ENCODE measurements around the gene BPIFA3. TPM values are rescaled to one million over a fixed set of nuclear protein-coding genes. Genes with fewer than 3 reads are reported as not detected.

BPIFA3 gene
- total RNA-seq, 2 experiments from 2014 or later: not detected

DNA sequence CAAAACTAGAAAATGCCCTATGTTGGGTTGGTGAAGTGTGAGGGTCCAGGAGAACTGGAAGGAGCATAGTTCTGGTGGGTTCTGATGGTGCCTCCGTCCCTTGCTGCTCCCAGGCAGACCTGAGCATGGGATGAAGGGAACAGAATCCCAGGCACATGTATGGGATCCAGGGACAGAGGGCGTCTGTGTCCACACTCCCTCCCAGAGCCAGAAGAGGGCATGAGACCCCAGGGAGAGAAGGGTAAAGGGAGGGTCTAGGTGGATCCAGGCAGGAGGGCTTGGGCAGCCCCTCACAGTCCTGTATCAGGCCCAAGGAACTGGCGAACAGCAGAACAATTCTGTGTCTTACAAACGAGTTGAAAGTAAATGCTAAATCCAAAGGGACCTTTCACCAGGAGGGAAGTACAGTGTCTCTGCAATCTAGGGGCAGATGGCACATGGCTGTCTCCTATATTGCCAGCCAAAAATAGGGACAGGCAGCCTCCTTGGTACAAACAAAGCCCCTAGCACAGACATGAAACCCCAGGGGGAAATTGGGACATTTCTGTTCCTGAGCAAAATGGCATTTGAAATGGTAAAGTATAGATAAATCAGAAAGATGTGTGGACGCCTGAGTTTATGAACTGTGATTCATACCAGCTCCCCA lies 16.1 kb downstream of the BPIFA3 start:
- H3K27me3 Mint-ChIP-seq: peaks cover 18% of the 10 kb centered on the region
- CTCF ChIA-PET: no interaction called here
- peaks cover 17% of the 10 kb centered on the region for H3K4me1 Mint-ChIP-seq
- DNase-seq: no peak
- no peaks in the 10 kb centered on the region for H3K9me3 Mint-ChIP-seq
- POLR2A ChIA-PET: no interaction called here
- H3K27ac Mint-ChIP-seq: no peak overlapping the region
- H3K36me3 Mint-ChIP-seq (ENCODE audit: low read depth): no peaks in the 10 kb centered on the region
- no peak overlapping the region for H3K4me3 Mint-ChIP-seq

DNA sequence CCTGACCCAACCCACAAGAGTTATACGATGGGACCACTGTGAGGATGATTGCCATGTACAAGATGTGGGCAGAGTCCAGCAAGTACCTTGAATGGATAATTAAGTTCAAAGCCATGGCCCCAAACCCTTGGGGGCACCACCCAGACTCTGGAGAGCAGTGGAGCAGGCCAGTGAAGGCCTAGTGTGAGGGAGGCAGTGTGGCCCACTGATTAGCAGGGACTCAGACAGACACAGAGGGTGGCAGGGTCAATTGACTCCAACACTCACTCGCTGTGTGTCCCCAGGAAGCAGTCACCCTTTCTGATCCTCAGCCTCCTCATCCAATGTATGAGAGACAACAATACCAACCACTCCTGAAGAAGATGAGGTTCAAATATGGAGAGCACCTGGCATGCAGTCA lies 16.9 kb downstream of the BPIFA3 start:
- Mint-ChIP-seq H3K27me3 (peaks cover 18% of the 10 kb centered on the region), H3K36me3 (ENCODE audit: low read depth) (no peaks in the 10 kb centered on the region)
- CTCF ChIA-PET: no interaction called here

DNA sequence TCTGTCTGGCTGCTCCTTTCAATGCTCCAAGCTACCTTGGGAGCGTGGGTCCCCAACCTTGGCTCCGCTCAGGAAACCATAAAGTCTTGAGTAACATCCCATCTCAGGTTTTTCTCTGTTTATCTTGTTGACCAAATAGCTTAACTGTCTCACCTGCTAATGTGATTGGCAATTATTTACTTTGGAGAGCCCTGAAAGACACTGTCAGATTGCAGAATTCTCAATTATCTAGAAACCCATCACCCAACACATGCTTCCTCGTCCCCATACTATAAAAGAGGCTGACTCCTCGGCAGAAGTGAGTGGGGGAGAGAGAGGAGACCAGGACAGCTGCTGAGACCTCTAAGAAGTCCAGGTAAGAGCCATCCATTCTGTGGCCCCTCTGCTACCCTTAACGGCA lies 18.5 kb downstream of the BPIFA3 start, which contains the start of gene BPIFA1:
BPIFA1 (plus strand) TSS at position 301 of the 400 bp plus-strand sequence. CDS start 1,716 bp downstream, outside the sequence.
- DNase-seq: no peak
- Mint-ChIP-seq H3K27ac (no peak within 1 kb of the TSS), H3K4me3 (no peak within 1 kb of the TSS), H3K36me3 (ENCODE audit: low read depth) (no peaks in the 10 kb centered on the region), H3K27me3 (peaks cover 19% of the 10 kb centered on the region), H3K4me1 (peaks cover 9% of the 10 kb centered on the region), H3K9me3 (no peaks in the 10 kb centered on the region)
- ChIA-PET CTCF (no interaction called here), POLR2A (no interaction called here)

More for the DNA sequence above, 16.9 kb downstream of the BPIFA3 start:
- POLR2A ChIA-PET: no interaction called here
- Mint-ChIP-seq H3K4me1 (peaks cover 17% of the 10 kb centered on the region), H3K27ac (no peak overlapping the region), H3K9me3 (no peaks in the 10 kb centered on the region), H3K4me3 (no peak overlapping the region)
- no peak for DNase-seq

DNA sequence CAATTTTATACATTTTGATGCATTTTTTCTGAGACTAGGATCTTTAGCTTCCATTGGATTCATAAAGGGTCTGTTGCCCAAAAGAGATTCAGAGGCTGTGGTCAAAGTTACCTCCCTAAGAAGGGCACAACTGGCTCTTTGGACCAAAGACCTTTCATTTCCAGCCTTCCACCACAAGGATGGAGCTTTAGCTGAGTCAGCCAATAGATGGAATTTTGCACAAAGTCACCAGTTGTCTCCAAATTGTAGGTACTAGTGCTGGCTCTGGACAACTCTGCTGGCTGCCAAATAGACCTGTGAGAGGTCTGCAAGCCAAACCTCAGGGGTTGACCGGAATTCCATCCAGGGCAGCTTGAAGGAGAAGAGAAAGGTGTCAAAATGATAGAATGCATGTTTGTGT lies 19.2 kb downstream of the BPIFA3 start:
- peaks cover 7% of the 10 kb centered on the region for H3K4me1 Mint-ChIP-seq
- H3K9me3 Mint-ChIP-seq: no peaks in the 10 kb centered on the region
- H3K4me3 Mint-ChIP-seq: no peak overlapping the region
- H3K27me3 Mint-ChIP-seq: peaks cover 17% of the 10 kb centered on the region
- DNase-seq: no peak
- CTCF ChIA-PET: no interaction called here
- H3K36me3 Mint-ChIP-seq (ENCODE audit: low read depth): no peaks in the 10 kb centered on the region
- POLR2A ChIA-PET: no interaction called here
- no peak overlapping the region for H3K27ac Mint-ChIP-seq

DNA sequence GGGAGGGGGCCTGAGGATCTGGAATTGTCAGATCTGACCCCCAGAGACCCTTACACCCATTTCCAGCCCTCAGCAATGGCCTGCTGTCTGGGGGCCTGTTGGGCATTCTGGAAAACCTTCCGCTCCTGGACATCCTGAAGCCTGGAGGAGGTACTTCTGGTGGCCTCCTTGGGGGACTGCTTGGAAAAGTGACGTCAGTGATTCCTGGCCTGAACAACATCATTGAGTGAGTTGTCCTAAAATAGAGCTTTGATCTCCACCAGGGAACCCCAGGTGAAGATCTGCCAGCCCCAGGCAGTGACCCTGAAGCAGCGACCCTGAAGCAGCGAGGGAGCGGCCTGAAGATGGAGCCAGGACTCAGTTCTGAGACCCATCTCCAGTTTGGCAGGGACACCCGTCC lies 20.8 kb downstream of the BPIFA3 start:
- DNase-seq: no peak
- Mint-ChIP-seq H3K27ac (no peak overlapping the region), H3K27me3 (peaks cover 17% of the 10 kb centered on the region), H3K36me3 (ENCODE audit: low read depth) (no peaks in the 10 kb centered on the region), H3K4me1 (peaks cover 1% of the 10 kb centered on the region), H3K4me3 (no peak overlapping the region), H3K9me3 (no peaks in the 10 kb centered on the region)
- POLR2A ChIA-PET: no interaction called here
- CTCF ChIA-PET: no interaction called here

DNA sequence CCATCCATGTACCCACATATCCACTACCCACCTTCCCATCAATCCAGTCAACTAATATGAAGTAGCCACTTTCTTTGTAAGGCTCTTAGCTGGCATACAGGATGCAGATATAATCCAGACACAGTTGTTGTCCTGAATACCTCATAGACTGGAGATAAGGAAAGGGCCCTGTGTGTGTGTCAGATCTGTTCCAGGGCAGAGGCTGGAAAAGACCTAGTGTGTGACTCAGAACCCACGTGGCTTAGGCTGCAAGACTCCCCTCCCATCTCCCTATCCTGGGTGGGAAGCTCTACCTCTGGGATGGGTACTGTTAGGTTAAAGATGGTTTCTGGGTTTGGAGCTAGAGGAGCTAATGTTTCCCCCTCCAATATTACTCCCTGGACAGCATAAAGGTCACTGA lies 22.3 kb downstream of the BPIFA3 start:
- ChIA-PET CTCF (no interaction called here), POLR2A (no interaction called here)
- H3K4me1 Mint-ChIP-seq: no peaks in the 10 kb centered on the region
- no peak for DNase-seq
- no peaks in the 10 kb centered on the region for H3K9me3 Mint-ChIP-seq
- H3K4me3 Mint-ChIP-seq: no peak overlapping the region
- peaks cover 15% of the 10 kb centered on the region for H3K27me3 Mint-ChIP-seq
- no peaks in the 10 kb centered on the region for H3K36me3 Mint-ChIP-seq (ENCODE audit: low read depth)
- no peak overlapping the region for H3K27ac Mint-ChIP-seq

DNA sequence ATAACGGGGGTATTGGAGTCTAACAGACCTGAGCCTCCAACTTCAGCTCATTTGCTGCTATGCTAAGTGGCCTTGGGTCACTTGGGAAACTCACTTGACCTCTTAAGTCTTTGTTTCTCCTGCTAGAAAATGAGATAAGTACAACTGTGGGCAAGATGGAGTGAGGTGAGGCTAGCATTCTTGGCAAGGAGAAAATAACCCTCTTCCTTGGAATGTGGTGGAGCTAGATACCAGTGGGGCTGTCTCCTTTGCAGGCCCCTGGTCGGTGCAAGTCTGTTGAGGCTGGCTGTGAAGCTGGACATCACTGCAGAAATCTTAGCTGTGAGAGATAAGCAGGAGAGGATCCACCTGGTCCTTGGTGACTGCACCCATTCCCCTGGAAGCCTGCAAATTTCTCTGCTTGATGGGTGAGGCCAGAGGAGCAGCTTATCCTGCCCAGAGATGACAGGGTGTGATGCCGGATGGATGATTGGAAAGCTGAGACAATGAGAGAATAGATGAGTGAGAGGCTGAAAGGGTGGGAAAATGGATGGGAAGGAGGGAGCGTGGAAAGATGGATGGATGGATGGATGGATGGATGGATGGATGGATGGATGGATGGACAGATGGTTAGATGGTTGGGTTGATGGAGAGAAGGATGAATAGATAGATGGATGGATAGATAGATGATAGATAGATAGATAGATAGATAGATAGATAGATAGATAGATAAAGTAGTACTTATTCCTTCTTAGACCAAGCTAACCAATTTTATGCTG lies 23.0 kb downstream of the BPIFA3 start:
- ChIA-PET POLR2A (no interaction called here), CTCF (no interaction called here)
- H3K36me3 Mint-ChIP-seq (ENCODE audit: low read depth): no peaks in the 10 kb centered on the region
- no peaks in the 10 kb centered on the region for H3K9me3 Mint-ChIP-seq
- H3K27me3 Mint-ChIP-seq: peaks cover 15% of the 10 kb centered on the region
- H3K4me1 Mint-ChIP-seq: no peaks in the 10 kb centered on the region
- DNase-seq: no peak
- H3K27ac Mint-ChIP-seq: no peak overlapping the region
- no peak overlapping the region for H3K4me3 Mint-ChIP-seq

DNA sequence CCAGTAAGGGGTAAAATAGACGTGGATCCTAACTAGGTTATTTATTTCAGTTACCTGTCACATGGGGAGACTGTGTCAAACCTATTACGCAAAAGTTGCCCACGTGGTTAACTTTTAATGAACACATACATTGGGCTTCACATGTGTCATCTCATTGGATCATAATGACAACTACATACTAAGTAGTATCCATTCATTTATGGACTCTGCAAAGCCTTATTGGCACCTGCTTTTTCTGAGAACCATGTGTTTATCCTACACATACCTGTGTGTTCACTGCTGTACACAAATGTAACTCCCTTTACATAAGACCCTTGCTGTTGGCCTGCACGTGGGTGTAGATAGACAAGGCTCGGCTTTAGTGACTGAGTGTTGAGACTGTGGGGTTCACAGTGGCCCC lies 23.8 kb downstream of the BPIFA3 start:
- POLR2A ChIA-PET: no interaction called here
- Mint-ChIP-seq H3K27ac (no peak overlapping the region), H3K4me3 (no peak overlapping the region), H3K27me3 (peaks cover 11% of the 10 kb centered on the region), H3K36me3 (ENCODE audit: low read depth) (no peaks in the 10 kb centered on the region), H3K4me1 (no peaks in the 10 kb centered on the region), H3K9me3 (no peaks in the 10 kb centered on the region)
- CTCF ChIA-PET: no interaction called here
- DNase-seq: no peak

DNA sequence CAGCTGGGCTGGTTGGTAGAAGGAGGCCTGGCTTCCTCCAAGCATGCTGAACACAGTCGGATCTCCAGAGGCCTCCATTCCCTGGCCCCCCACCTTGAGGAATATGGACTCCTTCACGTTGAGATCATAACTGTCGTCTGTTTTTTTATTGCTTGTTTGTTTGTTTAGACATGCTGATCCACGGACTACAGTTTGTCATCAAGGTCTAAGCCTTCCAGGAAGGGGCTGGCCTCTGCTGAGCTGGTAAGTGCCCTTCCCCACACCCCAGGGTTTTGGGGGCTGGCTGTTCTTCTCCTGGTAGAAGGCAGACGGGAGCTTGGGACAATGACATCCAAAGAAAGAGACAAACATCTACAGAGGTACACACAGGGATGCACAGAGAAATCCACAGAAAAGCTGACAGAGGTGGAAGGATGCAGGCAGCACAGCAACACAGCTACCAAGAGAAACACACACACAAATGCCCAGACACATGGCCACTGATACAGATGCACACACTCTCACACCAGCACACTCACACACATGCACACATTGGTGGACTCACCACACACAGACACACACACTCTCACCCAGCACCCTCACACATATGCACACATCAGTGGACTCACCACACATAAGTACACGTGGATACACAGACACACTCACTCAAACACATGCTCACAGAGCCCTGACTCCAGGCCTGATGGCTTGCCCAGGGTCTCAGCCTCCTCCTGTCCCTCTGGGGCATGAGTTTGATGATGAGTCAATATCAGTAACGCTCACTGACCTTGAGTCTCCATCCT lies 25.4 kb downstream of the BPIFA3 start:
- H3K36me3 Mint-ChIP-seq (ENCODE audit: low read depth): no peaks in the 10 kb centered on the region
- no peak for DNase-seq
- POLR2A ChIA-PET: no interaction called here
- no peak overlapping the region for H3K4me3 Mint-ChIP-seq
- CTCF ChIA-PET: no interaction called here
- peaks cover 2% of the 10 kb centered on the region for H3K27me3 Mint-ChIP-seq
- no peaks in the 10 kb centered on the region for H3K4me1 Mint-ChIP-seq
- no peak overlapping the region for H3K27ac Mint-ChIP-seq
- no peaks in the 10 kb centered on the region for H3K9me3 Mint-ChIP-seq

DNA sequence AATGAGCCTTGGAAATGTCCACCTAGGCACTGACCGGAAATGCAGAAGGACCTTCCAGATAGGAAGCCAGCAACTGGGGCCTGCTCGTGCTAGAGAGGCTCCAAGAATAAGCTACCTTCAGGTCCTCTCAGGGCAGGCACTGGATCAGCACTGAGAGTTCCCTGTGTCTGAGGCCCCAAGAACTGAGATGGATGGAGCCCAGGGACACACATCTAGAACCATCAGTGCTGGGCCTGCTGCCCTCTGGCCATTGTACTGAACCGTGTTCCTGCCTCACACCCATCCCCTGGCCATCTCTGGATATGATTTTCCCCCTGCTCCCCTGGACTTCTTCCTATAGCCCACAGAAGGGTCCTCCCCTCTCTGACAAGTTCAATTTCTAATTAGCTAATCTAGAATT lies 28.9 kb downstream of the BPIFA3 start:
- Mint-ChIP-seq H3K4me1 (no peaks in the 10 kb centered on the region), H3K36me3 (ENCODE audit: low read depth) (no peaks in the 10 kb centered on the region), H3K9me3 (no peaks in the 10 kb centered on the region), H3K4me3 (no peak overlapping the region), H3K27ac (no peak overlapping the region), H3K27me3 (no peaks in the 10 kb centered on the region)
- POLR2A ChIA-PET: no interaction called here
- DNase-seq: no peak
- CTCF ChIA-PET: interaction anchor here (1.3 kb wide), 1 partner anchor 17 kb away, joined by 3 read pairs; no protein-coding TSS in a partner anchor

DNA sequence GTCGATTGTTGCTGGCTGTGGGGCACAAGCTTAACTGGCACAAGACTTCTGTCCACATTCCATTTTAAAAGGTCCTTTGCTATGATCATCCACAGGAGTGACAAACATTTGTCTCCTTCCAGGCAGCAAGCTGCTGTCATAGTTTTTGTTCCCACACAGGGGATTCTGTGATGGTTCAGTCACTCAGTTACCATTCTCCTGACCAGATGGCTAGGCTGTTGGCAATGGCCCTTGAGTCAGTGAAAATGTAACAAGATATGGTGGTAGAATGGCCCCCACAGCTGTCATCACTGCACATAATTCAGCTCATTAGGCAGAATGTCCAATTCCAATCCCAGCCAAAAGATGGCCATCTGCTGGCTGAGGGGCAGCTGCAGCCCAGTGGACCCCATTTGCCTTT lies 32.3 kb downstream of the BPIFA3 start:
- Mint-ChIP-seq H3K4me1 (no peaks in the 10 kb centered on the region), H3K4me3 (no peak overlapping the region), H3K36me3 (ENCODE audit: low read depth) (no peaks in the 10 kb centered on the region), H3K27ac (no peak overlapping the region), H3K27me3 (peaks cover 5% of the 10 kb centered on the region), H3K9me3 (no peaks in the 10 kb centered on the region)
- POLR2A ChIA-PET: no interaction called here
- no peak for DNase-seq
- CTCF ChIA-PET: no interaction called here

DNA sequence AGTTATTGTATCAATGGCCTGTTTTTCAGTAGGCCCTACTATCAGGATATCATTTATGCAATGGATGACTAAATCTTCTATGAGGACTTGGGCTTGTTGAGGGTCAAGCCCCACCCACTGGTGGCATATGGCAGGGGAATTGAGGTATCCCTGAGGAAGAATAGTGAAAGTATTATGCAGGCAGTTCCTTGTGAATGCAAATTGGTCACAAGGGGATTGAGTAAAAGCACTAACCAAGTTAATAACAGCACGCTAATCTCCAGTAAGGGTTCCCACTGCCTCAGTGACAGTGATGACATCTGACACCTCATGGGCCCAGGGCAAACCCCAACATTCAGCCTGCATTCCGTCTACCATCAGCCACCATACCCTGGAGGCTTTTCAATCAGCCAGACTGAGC lies 33.5 kb downstream of the BPIFA3 start:
- H3K4me3 Mint-ChIP-seq: no peak overlapping the region
- no peak overlapping the region for H3K27ac Mint-ChIP-seq
- ChIA-PET POLR2A (no interaction called here), CTCF (no interaction called here)
- H3K36me3 Mint-ChIP-seq (ENCODE audit: low read depth): no peaks in the 10 kb centered on the region
- H3K9me3 Mint-ChIP-seq: no peaks in the 10 kb centered on the region
- no peak for DNase-seq
- no peaks in the 10 kb centered on the region for H3K4me1 Mint-ChIP-seq
- peaks cover 12% of the 10 kb centered on the region for H3K27me3 Mint-ChIP-seq

DNA sequence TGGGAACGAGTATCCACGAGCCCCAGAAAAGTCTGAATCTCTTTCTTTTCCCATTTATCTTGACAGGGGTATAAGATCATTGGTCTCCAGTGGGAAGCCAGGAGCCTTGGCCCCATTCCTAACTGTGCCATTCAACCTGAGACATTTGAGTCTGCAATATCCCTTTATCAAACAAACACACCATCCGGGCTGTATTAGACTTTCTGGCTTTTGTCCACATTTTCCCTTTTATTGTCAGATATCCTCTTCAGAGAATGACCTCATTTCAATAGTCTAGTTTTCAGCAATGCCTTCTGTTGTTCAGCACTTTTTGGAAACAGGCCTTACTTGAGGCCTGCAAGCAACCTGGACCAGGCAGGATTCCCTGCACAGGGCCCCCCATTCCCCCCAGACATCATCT lies 34.3 kb downstream of the BPIFA3 start:
- ChIA-PET POLR2A (no interaction called here), CTCF (no interaction called here)
- Mint-ChIP-seq H3K4me3 (no peak overlapping the region), H3K36me3 (ENCODE audit: low read depth) (no peaks in the 10 kb centered on the region), H3K4me1 (no peaks in the 10 kb centered on the region), H3K9me3 (no peaks in the 10 kb centered on the region), H3K27ac (no peak overlapping the region), H3K27me3 (peaks cover 17% of the 10 kb centered on the region)
- DNase-seq: no peak
